Liver (tissue), 3 donors: ENCODE data around the gene ZIK1.
A peak's percentile ranks its signal among the peaks of the same experiment; 100 is the strongest.

ENCODE experiments used
- EGR1 ChIP-seq, 2 donors: IDR thresholded peaks; 2 replicates each; pipeline ENCODE4 v1.6.1; 2016 to 2018; ENCODE audit warnings: antibody characterized with exemption in 2 of 2, low read depth in 2 of 2
- GABPA ChIP-seq, 2 donors: IDR thresholded peaks in 1 of 2; conservative IDR thresholded peaks in 1 of 2; 2 replicates each; pipeline ENCODE4 v1.6.1; 2016; ENCODE audit warnings: antibody characterized with exemption in 2 of 2, mild to moderate bottlenecking in 1 of 2, moderate library complexity in 1 of 2
- JUND ChIP-seq, 2 donors: IDR thresholded peaks; 2 replicates each; pipeline ENCODE4 v1.6.1; 2016; ENCODE audit warnings: antibody characterized with exemption in 2 of 2
- NR2F2 ChIP-seq: IDR thresholded peaks from 2 replicates; pipeline ENCODE4 v1.6.1; 2016; ENCODE audit warnings: antibody characterized with exemption
- RAD21 ChIP-seq, 2 donors: IDR thresholded peaks; 2 replicates each; pipeline ENCODE4 v1.6.1; 2016; ENCODE audit warnings: antibody characterized with exemption in 2 of 2, mild to moderate bottlenecking in 2 of 2
- SP1 ChIP-seq: IDR thresholded peaks from 2 replicates; pipeline ENCODE4 v1.6.1; 2018; ENCODE audit warnings: antibody characterized with exemption, mild to moderate bottlenecking
- YY1 ChIP-seq: IDR thresholded peaks from 2 replicates; pipeline ENCODE4 v1.6.1; 2016; ENCODE audit warnings: antibody characterized with exemption, mild to moderate bottlenecking
- TF ChIP-seq, protein P1 (sequence below): fragments of 150-350 bp; IDR thresholded peaks from 2 replicates; pipeline ENCODE4 v1.5.1; 2017; ENCODE audit warnings: improper control_type of control experiment, low read depth, low read length; ENCODE audit not compliant: missing input control
- TF ChIP-seq, protein P2 (sequence below): IDR thresholded peaks from 2 replicates; pipeline ENCODE4 v1.6.1; 2016; ENCODE audit warnings: antibody characterized with exemption
- TF ChIP-seq, protein P3 (sequence below): IDR thresholded peaks from 2 replicates; pipeline ENCODE4 v1.6.1; 2016; ENCODE audit warnings: antibody characterized with exemption, mild to moderate bottlenecking
- TF ChIP-seq, protein P4 (sequence below): IDR thresholded peaks from 2 replicates; pipeline ENCODE4 v1.6.1; 2016; ENCODE audit warnings: antibody characterized with exemption
- TF ChIP-seq, protein P5 (sequence below): IDR thresholded peaks from 2 replicates; pipeline ENCODE4 v1.6.1; 2016; ENCODE audit warnings: antibody characterized with exemption
- donor health status: healthy.
- donor health status: healthy.

DNA sequence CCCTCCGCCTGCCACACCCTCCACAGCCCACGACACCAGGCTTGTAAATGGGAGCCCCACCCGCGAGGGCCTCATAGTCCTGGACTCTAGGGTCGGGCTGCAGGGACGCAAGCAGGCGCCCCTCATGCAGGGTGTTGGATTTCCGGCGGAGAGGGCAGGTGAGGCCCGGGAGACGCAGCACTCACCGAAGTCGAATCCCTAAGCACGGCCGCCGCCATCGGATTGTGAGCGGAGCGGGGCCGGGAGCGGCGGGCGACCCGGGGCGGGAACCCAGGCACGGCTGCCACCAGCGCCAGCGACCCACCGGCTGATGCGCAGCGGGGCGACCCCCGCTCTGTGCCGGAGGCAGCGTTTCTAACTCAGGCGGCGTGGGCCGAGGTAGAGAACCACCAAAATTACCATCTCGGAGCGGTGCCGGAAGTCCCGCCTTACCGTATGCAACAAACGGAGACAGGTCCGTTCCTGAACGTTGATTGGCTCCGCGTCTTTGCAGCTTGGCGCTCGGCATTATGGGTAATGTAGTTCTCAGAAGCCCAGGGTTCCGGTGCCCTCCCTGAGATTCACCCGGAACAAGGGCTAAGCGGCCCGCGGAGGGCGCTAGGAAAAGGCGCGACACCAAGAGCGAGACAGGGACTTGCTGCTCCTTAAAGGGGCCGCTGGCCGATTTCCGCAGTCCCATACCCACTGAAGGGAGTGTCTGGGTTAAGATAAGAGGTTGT lies 5.3 kb upstream of the ZIK1 start, which contains the start of gene ZNF416:
- TF ChIP-seq, protein P1, sequence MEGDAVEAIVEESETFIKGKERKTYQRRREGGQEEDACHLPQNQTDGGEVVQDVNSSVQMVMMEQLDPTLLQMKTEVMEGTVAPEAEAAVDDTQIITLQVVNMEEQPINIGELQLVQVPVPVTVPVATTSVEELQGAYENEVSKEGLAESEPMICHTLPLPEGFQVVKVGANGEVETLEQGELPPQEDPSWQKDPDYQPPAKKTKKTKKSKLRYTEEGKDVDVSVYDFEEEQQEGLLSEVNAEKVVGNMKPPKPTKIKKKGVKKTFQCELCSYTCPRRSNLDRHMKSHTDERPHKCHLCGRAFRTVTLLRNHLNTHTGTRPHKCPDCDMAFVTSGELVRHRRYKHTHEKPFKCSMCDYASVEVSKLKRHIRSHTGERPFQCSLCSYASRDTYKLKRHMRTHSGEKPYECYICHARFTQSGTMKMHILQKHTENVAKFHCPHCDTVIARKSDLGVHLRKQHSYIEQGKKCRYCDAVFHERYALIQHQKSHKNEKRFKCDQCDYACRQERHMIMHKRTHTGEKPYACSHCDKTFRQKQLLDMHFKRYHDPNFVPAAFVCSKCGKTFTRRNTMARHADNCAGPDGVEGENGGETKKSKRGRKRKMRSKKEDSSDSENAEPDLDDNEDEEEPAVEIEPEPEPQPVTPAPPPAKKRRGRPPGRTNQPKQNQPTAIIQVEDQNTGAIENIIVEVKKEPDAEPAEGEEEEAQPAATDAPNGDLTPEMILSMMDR = no peak
- TF ChIP-seq, protein P2, sequence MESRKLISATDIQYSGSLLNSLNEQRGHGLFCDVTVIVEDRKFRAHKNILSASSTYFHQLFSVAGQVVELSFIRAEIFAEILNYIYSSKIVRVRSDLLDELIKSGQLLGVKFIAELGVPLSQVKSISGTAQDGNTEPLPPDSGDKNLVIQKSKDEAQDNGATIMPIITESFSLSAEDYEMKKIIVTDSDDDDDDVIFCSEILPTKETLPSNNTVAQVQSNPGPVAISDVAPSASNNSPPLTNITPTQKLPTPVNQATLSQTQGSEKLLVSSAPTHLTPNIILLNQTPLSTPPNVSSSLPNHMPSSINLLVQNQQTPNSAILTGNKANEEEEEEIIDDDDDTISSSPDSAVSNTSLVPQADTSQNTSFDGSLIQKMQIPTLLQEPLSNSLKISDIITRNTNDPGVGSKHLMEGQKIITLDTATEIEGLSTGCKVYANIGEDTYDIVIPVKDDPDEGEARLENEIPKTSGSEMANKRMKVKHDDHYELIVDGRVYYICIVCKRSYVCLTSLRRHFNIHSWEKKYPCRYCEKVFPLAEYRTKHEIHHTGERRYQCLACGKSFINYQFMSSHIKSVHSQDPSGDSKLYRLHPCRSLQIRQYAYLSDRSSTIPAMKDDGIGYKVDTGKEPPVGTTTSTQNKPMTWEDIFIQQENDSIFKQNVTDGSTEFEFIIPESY = peak; percentile 97
- TF ChIP-seq, protein P3, sequence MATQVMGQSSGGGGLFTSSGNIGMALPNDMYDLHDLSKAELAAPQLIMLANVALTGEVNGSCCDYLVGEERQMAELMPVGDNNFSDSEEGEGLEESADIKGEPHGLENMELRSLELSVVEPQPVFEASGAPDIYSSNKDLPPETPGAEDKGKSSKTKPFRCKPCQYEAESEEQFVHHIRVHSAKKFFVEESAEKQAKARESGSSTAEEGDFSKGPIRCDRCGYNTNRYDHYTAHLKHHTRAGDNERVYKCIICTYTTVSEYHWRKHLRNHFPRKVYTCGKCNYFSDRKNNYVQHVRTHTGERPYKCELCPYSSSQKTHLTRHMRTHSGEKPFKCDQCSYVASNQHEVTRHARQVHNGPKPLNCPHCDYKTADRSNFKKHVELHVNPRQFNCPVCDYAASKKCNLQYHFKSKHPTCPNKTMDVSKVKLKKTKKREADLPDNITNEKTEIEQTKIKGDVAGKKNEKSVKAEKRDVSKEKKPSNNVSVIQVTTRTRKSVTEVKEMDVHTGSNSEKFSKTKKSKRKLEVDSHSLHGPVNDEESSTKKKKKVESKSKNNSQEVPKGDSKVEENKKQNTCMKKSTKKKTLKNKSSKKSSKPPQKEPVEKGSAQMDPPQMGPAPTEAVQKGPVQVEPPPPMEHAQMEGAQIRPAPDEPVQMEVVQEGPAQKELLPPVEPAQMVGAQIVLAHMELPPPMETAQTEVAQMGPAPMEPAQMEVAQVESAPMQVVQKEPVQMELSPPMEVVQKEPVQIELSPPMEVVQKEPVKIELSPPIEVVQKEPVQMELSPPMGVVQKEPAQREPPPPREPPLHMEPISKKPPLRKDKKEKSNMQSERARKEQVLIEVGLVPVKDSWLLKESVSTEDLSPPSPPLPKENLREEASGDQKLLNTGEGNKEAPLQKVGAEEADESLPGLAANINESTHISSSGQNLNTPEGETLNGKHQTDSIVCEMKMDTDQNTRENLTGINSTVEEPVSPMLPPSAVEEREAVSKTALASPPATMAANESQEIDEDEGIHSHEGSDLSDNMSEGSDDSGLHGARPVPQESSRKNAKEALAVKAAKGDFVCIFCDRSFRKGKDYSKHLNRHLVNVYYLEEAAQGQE = no peak
- TF ChIP-seq, protein P4, sequence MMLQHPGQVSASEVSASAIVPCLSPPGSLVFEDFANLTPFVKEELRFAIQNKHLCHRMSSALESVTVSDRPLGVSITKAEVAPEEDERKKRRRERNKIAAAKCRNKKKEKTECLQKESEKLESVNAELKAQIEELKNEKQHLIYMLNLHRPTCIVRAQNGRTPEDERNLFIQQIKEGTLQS = no peak
- TF ChIP-seq GABPA (IDR thresholded peaks at IDR 0.05 in 1 of 2, conservative IDR thresholded peaks at IDR 0.05 in 1 of 2) = peak; percentile 82 to 97
- TF ChIP-seq SP1 = peak; percentile 53
- TF ChIP-seq, protein P5, sequence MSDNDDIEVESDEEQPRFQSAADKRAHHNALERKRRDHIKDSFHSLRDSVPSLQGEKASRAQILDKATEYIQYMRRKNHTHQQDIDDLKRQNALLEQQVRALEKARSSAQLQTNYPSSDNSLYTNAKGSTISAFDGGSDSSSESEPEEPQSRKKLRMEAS = peak; percentile 95
- peak; percentile 64 for TF ChIP-seq NR2F2
- TF ChIP-seq JUND (IDR thresholded peaks at IDR 0.05) = peak in 1 of 2 donors; percentile 6
- TF ChIP-seq RAD21 (IDR thresholded peaks at IDR 0.05) = peak; percentile 59 to 67
- TF ChIP-seq EGR1 (IDR thresholded peaks at IDR 0.05; ENCODE audit: low read depth in 2 of 2) = no peak
- peak; percentile 86 for TF ChIP-seq YY1
